Astrocyte (in vitro differentiated cells and primary cell): ENCODE results near the gene NTRK3. TPM values are rescaled to one million over a fixed set of nuclear protein-coding genes. Genes with fewer than 3 reads are reported as not detected.

Source experiments
- DNase-seq: peaks from one replicate; pipeline ENCODE4 v3.0.0-alpha.2; 2010; ENCODE audit warnings: low read depth
- FAIRE-seq: peaks from 2 replicates; lab custom pipeline; 2011; peaks lifted over from hg19 to GRCh38; lab: Jason Lieb, UNC
- H2AFZ ChIP-seq: 2 replicates; pipeline ENCODE4 v1.6.0; 2012; ENCODE audit warnings: low read depth, low read length, inconsistent platforms
- H3K27ac ChIP-seq: 2 replicates; pipeline ENCODE4 v1.5.1; 2011; ENCODE audit warnings: low read depth, low read length, inconsistent platforms
- H3K27me3 ChIP-seq: 2 replicates; pipeline ENCODE4 v1.6.0; 2011; ENCODE audit warnings: low read length, inconsistent platforms; ENCODE audit not compliant: insufficient read depth
- H3K36me3 ChIP-seq: 2 replicates; pipeline ENCODE4 v1.5.1; 2011; ENCODE audit warnings: low read length, inconsistent platforms; ENCODE audit not compliant: insufficient read depth
- H3K4me1 ChIP-seq: 2 replicates; pipeline ENCODE4 v1.5.1; 2011; ENCODE audit warnings: low read length, inconsistent platforms; ENCODE audit not compliant: insufficient read depth
- H3K4me2 ChIP-seq: 2 replicates; pipeline ENCODE4 v1.6.0; 2012; ENCODE audit warnings: low read length, inconsistent platforms
- H3K4me3 ChIP-seq: 2 replicates; pipeline ENCODE4 v1.5.1; 2011; ENCODE audit warnings: low read depth, mild to moderate bottlenecking, low read length, inconsistent platforms; ENCODE audit not compliant: insufficient read depth
- H3K79me2 ChIP-seq: 2 replicates; pipeline ENCODE4 v1.6.0; 2012; ENCODE audit warnings: mild to moderate bottlenecking, low read length, inconsistent platforms; ENCODE audit not compliant: insufficient read depth
- H3K9ac ChIP-seq: 2 replicates; pipeline ENCODE4 v1.6.0; 2012; ENCODE audit warnings: mild to moderate bottlenecking, low read length, inconsistent platforms
- H3K9me3 ChIP-seq: 2 replicates; pipeline ENCODE4 v1.5.1; 2012; ENCODE audit warnings: low read depth, mild to moderate bottlenecking, low read length, inconsistent platforms; ENCODE audit not compliant: insufficient read depth
- H4K20me1 ChIP-seq: 2 replicates; pipeline ENCODE4 v1.6.0; 2012; ENCODE audit warnings: low read length, inconsistent platforms; ENCODE audit not compliant: insufficient read depth
- H3K27ac Mint-ChIP-seq: one replicate; pipeline ENCODE4 v1.8.0; 2021; ENCODE audit warnings: mild to moderate bottlenecking, mixed read lengths; ENCODE audit not compliant: unreplicated experiment
- H3K27me3 Mint-ChIP-seq: one replicate; pipeline ENCODE4 v1.8.0; 2021; ENCODE audit warnings: low read depth, mixed read lengths; ENCODE audit not compliant: unreplicated experiment
- H3K36me3 Mint-ChIP-seq: one replicate; pipeline ENCODE4 v1.8.0; 2021; ENCODE audit warnings: low read depth, mixed read lengths; ENCODE audit not compliant: unreplicated experiment
- H3K4me1 Mint-ChIP-seq: one replicate; pipeline ENCODE4 v1.8.0; 2021; ENCODE audit warnings: low read depth, mixed read lengths; ENCODE audit not compliant: unreplicated experiment
- H3K4me3 Mint-ChIP-seq: one replicate; pipeline ENCODE4 v1.8.0; 2021; ENCODE audit warnings: mild to moderate bottlenecking, moderate library complexity, mixed read lengths; ENCODE audit not compliant: unreplicated experiment
- H3K9me3 Mint-ChIP-seq: one replicate; pipeline ENCODE4 v1.8.0; 2021; ENCODE audit warnings: mild to moderate bottlenecking, mixed read lengths; ENCODE audit not compliant: unreplicated experiment
- CTCF ChIP-seq: IDR thresholded peaks from 2 replicates; pipeline ENCODE4 v1.5.1; 2011; ENCODE audit warnings: low read depth, mild to moderate bottlenecking, inconsistent platforms, low read length, moderate library complexity; ENCODE audit not compliant: insufficient read depth
- EZH2 ChIP-seq: IDR thresholded peaks from 2 replicates; pipeline ENCODE4 v1.6.1; 2012; ENCODE audit warnings: mild to moderate bottlenecking, low read length, inconsistent platforms; ENCODE audit not compliant: insufficient read depth
- total RNA-seq: library from RNA; stranded (reverse); gene quantifications from 2 replicates; pipeline ENCODE4 v1.2.1, GENCODE V29; 2021

NTRK3 gene
- total RNA-seq, 1 donor from 2014 or later = 12.9 TPM

DNA sequence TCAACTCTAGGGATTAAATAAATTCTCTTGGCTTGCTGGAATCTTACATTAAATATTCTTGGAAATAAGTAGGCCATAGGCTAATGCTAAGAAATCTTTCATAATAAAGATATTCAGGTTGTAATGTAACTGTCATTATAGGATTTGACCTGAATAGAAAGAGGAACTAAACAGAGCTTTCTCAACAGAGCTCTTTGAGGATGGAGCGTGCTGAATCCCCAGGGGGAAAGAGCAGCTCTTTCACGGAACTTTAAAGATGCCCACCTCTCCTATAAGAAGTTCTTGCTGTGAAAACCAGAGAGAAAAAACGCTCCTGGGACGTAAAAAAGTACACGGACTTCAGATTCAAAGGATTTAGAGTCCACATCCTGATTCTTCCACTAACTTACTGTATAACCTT, 77.9 kb downstream of the NTRK3 start:
- no peak for FAIRE-seq
- H3K9me3 ChIP-seq = no peaks in the 10 kb centered on the region
- peaks cover 18% of the 10 kb centered on the region for H3K27me3 Mint-ChIP-seq

GRCh38 chr15:88177451-88177850, 79.1 kb downstream of the NTRK3 start:
- Mint-ChIP-seq H3K27ac (no peak overlapping the region), H3K4me3 (no peak overlapping the region), H3K36me3 (peaks cover 7% of the 10 kb centered on the region)

More for the DNA sequence above, 77.9 kb downstream of the NTRK3 start:
- Mint-ChIP-seq H3K9me3 (peaks cover 3% of the 10 kb centered on the region), H3K27ac (no peak overlapping the region), H3K4me1 (peaks cover 10% of the 10 kb centered on the region), H3K4me3 (no peak overlapping the region), H3K36me3 (peaks cover 4% of the 10 kb centered on the region)
- H3K9ac ChIP-seq = no peak overlapping the region
- H3K27me3 ChIP-seq = no peaks in the 10 kb centered on the region
- TF ChIP-seq CTCF (no peak), EZH2 (no peak)
- no peak overlapping the region for H3K4me3 ChIP-seq
- no peaks in the 10 kb centered on the region for H3K4me1 ChIP-seq
- no peak for DNase-seq
- no peaks in the 10 kb centered on the region for H3K79me2 ChIP-seq
- H3K27ac ChIP-seq = no peak overlapping the region
- no peak overlapping the region for H3K4me2 ChIP-seq
- H4K20me1 ChIP-seq = no peaks in the 10 kb centered on the region
- no peak overlapping the region for H2AFZ ChIP-seq
- no peaks in the 10 kb centered on the region for H3K36me3 ChIP-seq

More at GRCh38 chr15:88177451-88177850, 79.1 kb downstream of the NTRK3 start:
- H3K27me3 ChIP-seq = no peaks in the 10 kb centered on the region
- no peaks in the 10 kb centered on the region for H3K9me3 ChIP-seq
- DNase-seq (peak; percentile 13), FAIRE-seq (no peak)
- no peak overlapping the region for H3K9ac ChIP-seq
- Mint-ChIP-seq H3K4me1 (peaks cover 15% of the 10 kb centered on the region), H3K9me3 (peaks cover 3% of the 10 kb centered on the region), H3K27me3 (peaks cover 24% of the 10 kb centered on the region)
- H4K20me1 ChIP-seq = no peaks in the 10 kb centered on the region
- H3K4me1 ChIP-seq = no peaks in the 10 kb centered on the region
- no peak overlapping the region for H3K27ac ChIP-seq
- no peak overlapping the region for H3K4me2 ChIP-seq
- no peak overlapping the region for H3K4me3 ChIP-seq
- no peaks in the 10 kb centered on the region for H3K36me3 ChIP-seq
- TF ChIP-seq EZH2 = no peak
- no peak for TF ChIP-seq CTCF
- H2AFZ ChIP-seq = no peak overlapping the region
- no peaks in the 10 kb centered on the region for H3K79me2 ChIP-seq
